Caco-2 (cell line): Measurements from ENCODE around the gene TMEM229B. TPM values are rescaled to one million over a fixed set of nuclear protein-coding genes. Genes with fewer than 3 reads are reported as not detected.

Experiments
- BruUV-seq: library from RNA; stranded (reverse); fragments of 400-500 nt; replicated peaks from 2 replicates; lab custom pipeline; 2021; lab: Mats Ljungman, UMichigan
- CTCF ChIA-PET: fragments of 300-600 bp; sonication (Branson Sonifier 250); formaldehyde crosslinking; loops from one replicate; lab custom pipeline; 2022; ENCODE audit warnings: antibody characterized with exemption; lab: Charles Lee
- POLR2A ChIA-PET: fragments of 300-600 bp; sonication (Branson Sonifier 250); formaldehyde crosslinking; loops from one replicate; lab custom pipeline; 2022; ENCODE audit warnings: antibody characterized with exemption; lab: Charles Lee
- DNase-seq, 2 experiments: peaks; one replicate each; pipeline versions ENCODE4 v3.0.0 to v3.0.0-alpha.2; 2020 to 2022
- H3K27me3 ChIP-seq: replicated peaks from 2 replicates; pipeline ENCODE4 v1.6.0; 2011; ENCODE audit warnings: low read length; ENCODE audit not compliant: control insufficient read depth, insufficient read depth
- H3K36me3 ChIP-seq: 2 replicates; pipeline ENCODE4 v1.5.1; 2011; ENCODE audit warnings: low read length; ENCODE audit not compliant: control insufficient read depth, insufficient read depth
- H3K4me1 ChIP-seq: fragments of 250-450 bp; sonication (Bioruptor Pico); 2 replicates; pipeline ENCODE4 v1.5.1; 2020; ENCODE audit warnings: mild to moderate bottlenecking
- H3K4me3 ChIP-seq: 2 replicates; pipeline ENCODE4 v1.5.1; 2011; ENCODE audit warnings: low read depth, mild to moderate bottlenecking, control low read depth, low read length
- H3K9me3 ChIP-seq: fragments of 250-450 bp; sonication (Bioruptor Pico); 2 replicates; pipeline ENCODE4 v1.5.1; 2020; ENCODE audit warnings: mild to moderate bottlenecking, moderate library complexity
- H3K27ac Mint-ChIP-seq: one replicate; pipeline ENCODE4 v1.8.0; 2022; ENCODE audit warnings: mixed read lengths; ENCODE audit not compliant: unreplicated experiment
- H3K27me3 Mint-ChIP-seq: one replicate; pipeline ENCODE4 v1.8.0; 2022; ENCODE audit warnings: mixed read lengths; ENCODE audit not compliant: insufficient read depth, unreplicated experiment
- H3K36me3 Mint-ChIP-seq: one replicate; pipeline ENCODE4 v1.8.0; 2022; ENCODE audit warnings: mild to moderate bottlenecking, mixed read lengths; ENCODE audit not compliant: insufficient read depth, unreplicated experiment
- H3K4me1 Mint-ChIP-seq: one replicate; pipeline ENCODE4 v1.8.0; 2022; ENCODE audit warnings: low read depth, mixed read lengths; ENCODE audit not compliant: unreplicated experiment
- H3K4me3 Mint-ChIP-seq: one replicate; pipeline ENCODE4 v1.8.0; 2022; ENCODE audit warnings: mild to moderate bottlenecking, moderate library complexity, mixed read lengths; ENCODE audit not compliant: unreplicated experiment
- H3K9me3 Mint-ChIP-seq: one replicate; pipeline ENCODE4 v1.8.0; 2022; ENCODE audit warnings: mixed read lengths; ENCODE audit not compliant: unreplicated experiment
- CTCF ChIP-seq, 2 experiments: fragments of 200-600 bp in 1 of 2; IDR thresholded peaks; 1 replicate in 1 of 2; 2 replicates in 1 of 2; pipeline versions ENCODE4 v1.5.1 to v1.8.0; 2011 to 2022; ENCODE audit warnings: antibody characterized with exemption in 1 of 2, control low read depth in 1 of 2, inconsistent platforms in 1 of 2, low read depth in 1 of 2, low read length in 1 of 2, mild to moderate bottlenecking in 1 of 2, moderate library complexity in 1 of 2; ENCODE audit not compliant: insufficient read depth in 1 of 2, severe bottlenecking in 1 of 2, unreplicated experiment in 1 of 2
- intact Hi-C: fragments of 100-400 bp; cut with micrococcal nuclease; formaldehyde crosslinking; loops from one replicate; pipeline ENCODE4 v1.10.0; 2022; ENCODE audit not compliant: unreplicated experiment
- total RNA-seq: library from RNA; stranded (reverse); gene quantifications from 2 replicates; pipeline ENCODE4 v1.2.3, GENCODE V29; 2022

TMEM229B gene
- total RNA-seq, 1 experiment from 2014 or later: not detected

GRCh38 chr14:67467134-67467533 lies 21.4 kb downstream of the TMEM229B start:
- POLR2A ChIA-PET: no interaction called here
- Mint-ChIP-seq H3K9me3 (no peaks in the 10 kb centered on the region), H3K27me3 (no peaks in the 10 kb centered on the region), H3K36me3 (no peaks in the 10 kb centered on the region), H3K4me3 (no peak overlapping the region), H3K4me1 (no peaks in the 10 kb centered on the region), H3K27ac (no peak overlapping the region)
- no TSS peak for BruUV-seq
- intact Hi-C loops: loop anchor here (1.0 kb wide), 1 partner anchor 40 kb away; no protein-coding TSS in a partner anchor
- no peak for TF ChIP-seq CTCF (IDR thresholded peaks at IDR 0.05; ENCODE audit: insufficient read depth in 1 of 2, low read depth in 1 of 2, low read length in 1 of 2, severe bottlenecking in 1 of 2, unreplicated experiment in 1 of 2)
- H3K36me3 ChIP-seq: no peaks in the 10 kb centered on the region
- H3K4me3 ChIP-seq: no peak overlapping the region
- no peaks in the 10 kb centered on the region for H3K4me1 ChIP-seq
- no peaks in the 10 kb centered on the region for H3K9me3 ChIP-seq
- no peak for DNase-seq
- CTCF ChIA-PET: interaction anchor here (1.2 to 2.5 kb wide), 3 partner anchors 39 to 104 kb away, joined by 3 to 18 read pairs (median 5); no protein-coding TSS in a partner anchor
- H3K27me3 ChIP-seq: no peaks in the 10 kb centered on the region

DNA sequence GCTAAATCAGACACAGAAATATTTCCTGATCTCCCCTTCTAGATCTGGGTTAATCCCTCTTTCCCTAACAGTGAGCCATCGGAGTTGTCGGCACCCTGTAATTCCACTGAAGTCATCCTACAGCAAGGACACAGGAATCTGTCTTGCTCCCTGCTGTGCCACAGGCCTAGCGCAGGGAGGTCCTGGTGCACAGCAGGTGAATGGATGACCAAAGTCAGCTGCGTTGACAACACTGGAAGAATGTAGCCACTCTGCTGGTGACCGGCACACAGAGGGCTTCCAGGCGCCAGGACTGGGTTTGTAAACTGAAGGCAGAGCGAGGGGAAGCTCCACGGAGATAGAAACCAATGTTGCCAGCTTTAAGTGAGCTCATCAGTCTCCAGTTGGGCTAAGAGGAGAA lies 23.6 kb downstream of the TMEM229B start:
- Histone ChIP-seq H3K36me3 (no peaks in the 10 kb centered on the region), H3K27me3 (no peaks in the 10 kb centered on the region), H3K4me1 (no peaks in the 10 kb centered on the region), H3K9me3 (no peaks in the 10 kb centered on the region), H3K4me3 (no peak overlapping the region)
- CTCF ChIA-PET: interaction anchor here (0.6 to 2.5 kb wide), 4 partner anchors 17 to 1748 kb away, joined by 4 to 18 read pairs (median 4); no protein-coding TSS in a partner anchor
- intact Hi-C loops: no loop called here
- H3K4me3 Mint-ChIP-seq: no peak overlapping the region
- no TSS peak for BruUV-seq
- POLR2A ChIA-PET: no interaction called here
- no peaks in the 10 kb centered on the region for H3K27me3 Mint-ChIP-seq
- DNase-seq: no peak
- TF ChIP-seq CTCF (IDR thresholded peaks at IDR 0.05; ENCODE audit: insufficient read depth in 1 of 2, low read depth in 1 of 2, low read length in 1 of 2, severe bottlenecking in 1 of 2, unreplicated experiment in 1 of 2): no peak
- no peak overlapping the region for H3K27ac Mint-ChIP-seq
- no peaks in the 10 kb centered on the region for H3K4me1 Mint-ChIP-seq
- H3K36me3 Mint-ChIP-seq: no peaks in the 10 kb centered on the region
- no peaks in the 10 kb centered on the region for H3K9me3 Mint-ChIP-seq

GRCh38 chr14:67464377-67464776 lies 24.1 kb downstream of the TMEM229B start:
- Mint-ChIP-seq H3K27ac (no peak overlapping the region), H3K4me3 (no peak overlapping the region), H3K27me3 (no peaks in the 10 kb centered on the region), H3K4me1 (no peaks in the 10 kb centered on the region), H3K36me3 (no peaks in the 10 kb centered on the region), H3K9me3 (no peaks in the 10 kb centered on the region)
- POLR2A ChIA-PET: no interaction called here
- Histone ChIP-seq H3K9me3 (no peaks in the 10 kb centered on the region), H3K4me1 (no peaks in the 10 kb centered on the region), H3K4me3 (no peak overlapping the region), H3K27me3 (no peaks in the 10 kb centered on the region), H3K36me3 (no peaks in the 10 kb centered on the region)
- CTCF ChIA-PET: interaction anchor here (0.6 kb wide), 1 partner anchor 1748 kb away, joined by 4 read pairs; no protein-coding TSS in a partner anchor
- intact Hi-C loops: no loop called here
- BruUV-seq: no TSS peak
- TF ChIP-seq CTCF (IDR thresholded peaks at IDR 0.05; ENCODE audit: insufficient read depth in 1 of 2, low read depth in 1 of 2, low read length in 1 of 2, severe bottlenecking in 1 of 2, unreplicated experiment in 1 of 2): no peak
- no peak for DNase-seq
